ENCODE data around the gene SEC14L5. TPM values are rescaled to one million over a fixed set of nuclear protein-coding genes. Genes with fewer than 3 reads are reported as not detected.
"Not testable (repeated sequence)": the region's sequence is repeated elsewhere in the genome, so short reads cannot be mapped to it uniquely, and the experiment has no call there.

SEC14L5 gene
- total and polyA plus RNA-seq, 2 experiments from 2014 or later, result 2.6 to 5.9 TPM

DNA sequence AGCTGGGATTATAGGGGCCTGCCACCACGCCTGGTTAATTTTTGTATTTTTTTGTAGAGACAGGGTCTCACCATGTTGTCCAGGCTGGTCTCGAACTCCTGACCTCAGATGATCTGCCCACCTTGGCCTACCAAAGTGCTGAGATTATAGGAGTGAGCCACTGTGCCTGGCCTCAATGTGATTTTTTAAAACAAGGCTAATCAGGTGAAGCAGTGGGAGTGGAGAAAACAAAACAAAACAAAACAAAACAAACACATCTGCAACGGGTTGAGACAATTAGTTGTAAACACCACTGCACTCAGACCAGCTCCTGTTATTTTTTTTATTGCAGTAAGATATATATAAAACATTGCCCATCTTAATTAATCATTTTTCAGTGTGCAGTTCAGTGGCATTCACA, 6.5 kb upstream of the SEC14L5 start:
- Histone ChIP-seq H3F3A (replicated peaks; ENCODE audit: low read depth) (peaks cover 12% of the 10 kb centered on the region), H3K4me1 (ENCODE audit: insufficient read depth) (peaks cover 15% of the 10 kb centered on the region)
- Mint-ChIP-seq H3K4me1 (peaks cover 20% of the 10 kb centered on the region), H3K27me3 (ENCODE audit: insufficient read depth, low read depth, poor library complexity) (peaks cover 18% of the 10 kb centered on the region)
- not testable (repeated sequence) for ATAC-seq; DNase-seq (ENCODE audit: low spot score); H3K79me2 ChIP-seq (replicated peaks; ENCODE audit: insufficient read depth); H3K36me3 ChIP-seq (ENCODE audit: insufficient read depth); H3K27ac ChIP-seq (ENCODE audit: low read depth); H3K4me2 ChIP-seq; H3K36me3 Mint-ChIP-seq (ENCODE audit: low read depth); H4K20me1 ChIP-seq (replicated peaks; ENCODE audit: insufficient read depth); H3K9me2 ChIP-seq (ENCODE audit: insufficient read depth); H3K9me3 Mint-ChIP-seq; H3K27ac Mint-ChIP-seq; H3K4me3 ChIP-seq; H3K4me3 Mint-ChIP-seq; H3K27me3 ChIP-seq (ENCODE audit: insufficient read depth); H2AFZ ChIP-seq

DNA sequence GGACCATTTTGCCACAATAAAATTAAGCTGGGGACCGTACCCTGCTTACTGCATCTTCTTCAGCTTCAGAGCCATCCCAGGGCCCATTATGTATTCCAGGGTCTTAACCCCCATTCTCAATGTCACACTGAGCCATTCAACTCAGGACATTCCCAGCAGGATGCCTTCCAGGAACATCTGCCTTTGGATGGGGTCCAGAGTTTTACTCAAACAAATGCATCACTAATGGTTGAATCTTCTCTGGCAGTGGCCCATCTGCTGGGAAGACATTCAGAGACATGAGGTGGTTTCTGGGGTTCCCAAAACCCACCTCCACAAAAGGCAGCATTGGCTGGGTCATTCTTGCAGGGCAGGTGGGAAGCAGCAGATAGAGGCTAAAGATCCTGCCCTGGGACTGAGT, 3.4 kb upstream of the SEC14L5 start:
- H3K4me3 ChIP-seq, result no peak overlapping the region
- no peaks in the 10 kb centered on the region for H3K27me3 ChIP-seq (ENCODE audit: insufficient read depth)
- H3K27ac ChIP-seq (ENCODE audit: low read depth), result no peak overlapping the region
- Mint-ChIP-seq H3K4me3 (no peak overlapping the region), H3K9me3 (no peaks in the 10 kb centered on the region), H3K27me3 (ENCODE audit: insufficient read depth, low read depth, poor library complexity) (peaks cover 8% of the 10 kb centered on the region), H3K27ac (no peak overlapping the region), H3K36me3 (ENCODE audit: low read depth) (no peaks in the 10 kb centered on the region), H3K4me1 (peaks cover 18% of the 10 kb centered on the region)
- H3K9me2 ChIP-seq (ENCODE audit: insufficient read depth), result no peaks in the 10 kb centered on the region
- H3K36me3 ChIP-seq (ENCODE audit: insufficient read depth), result no peaks in the 10 kb centered on the region
- H3F3A ChIP-seq (replicated peaks; ENCODE audit: low read depth), result 0 out of 2 replicates have a peak, but pooled peaks cover 4% of the 10 kb centered on the region
- H3K4me2 ChIP-seq, result no peak overlapping the region
- DNase-seq (ENCODE audit: low spot score) (no peak), ATAC-seq (no peak)
- H3K79me2 ChIP-seq (replicated peaks; ENCODE audit: insufficient read depth), result no peaks in the 10 kb centered on the region
- peaks cover 13% of the 10 kb centered on the region; the same call in 1 of the 2 replicates for H3K4me1 ChIP-seq (ENCODE audit: insufficient read depth)
- no peak overlapping the region for H2AFZ ChIP-seq
- no peaks in the 10 kb centered on the region for H4K20me1 ChIP-seq (replicated peaks; ENCODE audit: insufficient read depth)
- TF ChIP-seq NANOG (IDR thresholded peaks at IDR 0.05; ENCODE audit: borderline replicate concordance), result no peak
- TF ChIP-seq ETS1 (IDR thresholded peaks at IDR 0.05), result no peak
- TF ChIP-seq POLR2AphosphoS5 (IDR thresholded peaks at IDR 0.05; ENCODE audit: low read depth), result no peak
- no peak for TF ChIP-seq JUNB (IDR thresholded peaks at IDR 0.05; ENCODE audit: unreplicated experiment)
- TF ChIP-seq ZNF114 (CRISPR knock-in tag; IDR thresholded peaks at IDR 0.05), result no peak
- no peak for TF ChIP-seq ZNF331 (CRISPR knock-in tag; IDR thresholded peaks at IDR 0.05; ENCODE audit: low read depth)
- TF ChIP-seq, protein P1, sequence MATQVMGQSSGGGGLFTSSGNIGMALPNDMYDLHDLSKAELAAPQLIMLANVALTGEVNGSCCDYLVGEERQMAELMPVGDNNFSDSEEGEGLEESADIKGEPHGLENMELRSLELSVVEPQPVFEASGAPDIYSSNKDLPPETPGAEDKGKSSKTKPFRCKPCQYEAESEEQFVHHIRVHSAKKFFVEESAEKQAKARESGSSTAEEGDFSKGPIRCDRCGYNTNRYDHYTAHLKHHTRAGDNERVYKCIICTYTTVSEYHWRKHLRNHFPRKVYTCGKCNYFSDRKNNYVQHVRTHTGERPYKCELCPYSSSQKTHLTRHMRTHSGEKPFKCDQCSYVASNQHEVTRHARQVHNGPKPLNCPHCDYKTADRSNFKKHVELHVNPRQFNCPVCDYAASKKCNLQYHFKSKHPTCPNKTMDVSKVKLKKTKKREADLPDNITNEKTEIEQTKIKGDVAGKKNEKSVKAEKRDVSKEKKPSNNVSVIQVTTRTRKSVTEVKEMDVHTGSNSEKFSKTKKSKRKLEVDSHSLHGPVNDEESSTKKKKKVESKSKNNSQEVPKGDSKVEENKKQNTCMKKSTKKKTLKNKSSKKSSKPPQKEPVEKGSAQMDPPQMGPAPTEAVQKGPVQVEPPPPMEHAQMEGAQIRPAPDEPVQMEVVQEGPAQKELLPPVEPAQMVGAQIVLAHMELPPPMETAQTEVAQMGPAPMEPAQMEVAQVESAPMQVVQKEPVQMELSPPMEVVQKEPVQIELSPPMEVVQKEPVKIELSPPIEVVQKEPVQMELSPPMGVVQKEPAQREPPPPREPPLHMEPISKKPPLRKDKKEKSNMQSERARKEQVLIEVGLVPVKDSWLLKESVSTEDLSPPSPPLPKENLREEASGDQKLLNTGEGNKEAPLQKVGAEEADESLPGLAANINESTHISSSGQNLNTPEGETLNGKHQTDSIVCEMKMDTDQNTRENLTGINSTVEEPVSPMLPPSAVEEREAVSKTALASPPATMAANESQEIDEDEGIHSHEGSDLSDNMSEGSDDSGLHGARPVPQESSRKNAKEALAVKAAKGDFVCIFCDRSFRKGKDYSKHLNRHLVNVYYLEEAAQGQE (IDR thresholded peaks at IDR 0.05; ENCODE audit: unreplicated experiment), result no peak
- TF ChIP-seq, protein P2, sequence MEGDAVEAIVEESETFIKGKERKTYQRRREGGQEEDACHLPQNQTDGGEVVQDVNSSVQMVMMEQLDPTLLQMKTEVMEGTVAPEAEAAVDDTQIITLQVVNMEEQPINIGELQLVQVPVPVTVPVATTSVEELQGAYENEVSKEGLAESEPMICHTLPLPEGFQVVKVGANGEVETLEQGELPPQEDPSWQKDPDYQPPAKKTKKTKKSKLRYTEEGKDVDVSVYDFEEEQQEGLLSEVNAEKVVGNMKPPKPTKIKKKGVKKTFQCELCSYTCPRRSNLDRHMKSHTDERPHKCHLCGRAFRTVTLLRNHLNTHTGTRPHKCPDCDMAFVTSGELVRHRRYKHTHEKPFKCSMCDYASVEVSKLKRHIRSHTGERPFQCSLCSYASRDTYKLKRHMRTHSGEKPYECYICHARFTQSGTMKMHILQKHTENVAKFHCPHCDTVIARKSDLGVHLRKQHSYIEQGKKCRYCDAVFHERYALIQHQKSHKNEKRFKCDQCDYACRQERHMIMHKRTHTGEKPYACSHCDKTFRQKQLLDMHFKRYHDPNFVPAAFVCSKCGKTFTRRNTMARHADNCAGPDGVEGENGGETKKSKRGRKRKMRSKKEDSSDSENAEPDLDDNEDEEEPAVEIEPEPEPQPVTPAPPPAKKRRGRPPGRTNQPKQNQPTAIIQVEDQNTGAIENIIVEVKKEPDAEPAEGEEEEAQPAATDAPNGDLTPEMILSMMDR (conservative IDR thresholded peaks at IDR 0.05; ENCODE audit: low read depth in 2 of 2), result no peak
- no peak for TF ChIP-seq ZNF462 (CRISPR knock-in tag; IDR thresholded peaks at IDR 0.05)
- TF ChIP-seq STAT1 (IDR thresholded peaks at IDR 0.05; ENCODE audit: unreplicated experiment), result no peak
